NCI-H1436 (cell line): ENCODE results near the gene CACNA1C.

Experiments
- DNase-seq: peaks from one replicate; lab custom pipeline; 2025; lab: John Stamatoyannopoulos, UW

CACNA1C gene

GRCh38 chr12:2258025-2258424 lies 205.2 kb downstream of the CACNA1C start:
- DNase-seq = no peak

- DNase-seq = no peak
Measured at GRCh38 chr12:2259369-2259768, 206.6 kb downstream of the CACNA1C start.

DNA sequence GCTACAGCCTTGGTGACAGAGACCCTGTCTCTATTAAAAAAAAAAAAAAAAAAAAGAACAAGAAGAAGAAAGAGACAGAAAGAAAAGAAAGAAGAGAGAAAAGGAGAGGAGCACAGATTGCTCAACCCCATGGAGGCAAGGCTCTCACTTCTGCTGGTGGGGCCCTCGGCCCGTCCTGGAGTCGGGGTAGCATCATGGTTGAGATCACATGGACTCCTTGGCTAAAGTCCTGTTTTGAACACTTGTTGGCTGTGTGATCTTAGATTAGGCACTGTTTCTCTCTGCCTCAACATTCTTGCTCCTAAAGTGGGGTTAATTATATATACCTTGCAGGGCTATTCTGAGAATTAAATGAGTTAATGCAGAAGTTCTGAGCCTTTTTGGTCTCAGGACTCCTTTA lies 207.7 kb downstream of the CACNA1C start:
- DNase-seq = no peak

- no peak for DNase-seq
Measured at GRCh38 chr12:2261708-2262107, 208.9 kb downstream of the CACNA1C start.

DNA sequence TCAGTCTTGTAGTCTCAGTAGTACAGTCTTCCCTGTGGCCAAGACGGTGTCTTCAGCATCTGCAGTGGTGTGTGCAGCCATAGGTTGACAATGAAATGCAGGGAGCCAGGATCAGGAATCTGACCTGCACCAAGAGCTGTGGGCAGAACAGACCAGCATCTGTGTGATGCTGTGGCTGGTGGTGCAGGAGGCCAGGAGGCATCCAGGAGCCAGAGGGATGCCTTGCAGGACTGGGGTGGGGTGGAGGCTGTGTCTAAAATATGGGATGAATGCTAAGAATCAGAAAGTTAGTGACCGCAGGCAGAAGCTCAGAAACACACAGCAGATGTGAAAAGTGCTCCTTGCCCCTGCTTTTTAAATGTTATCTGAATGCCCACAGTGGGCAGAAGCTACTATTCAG lies 209.7 kb downstream of the CACNA1C start:
- DNase-seq = no peak

GRCh38 chr12:2263901-2264300 lies 211.1 kb downstream of the CACNA1C start:
- DNase-seq = no peak

- DNase-seq = no peak
Measured at GRCh38 chr12:2264651-2265232, 212.0 kb downstream of the CACNA1C start.

GRCh38 chr12:2265461-2266167 lies 212.8 kb downstream of the CACNA1C start:
- DNase-seq = no peak

DNA sequence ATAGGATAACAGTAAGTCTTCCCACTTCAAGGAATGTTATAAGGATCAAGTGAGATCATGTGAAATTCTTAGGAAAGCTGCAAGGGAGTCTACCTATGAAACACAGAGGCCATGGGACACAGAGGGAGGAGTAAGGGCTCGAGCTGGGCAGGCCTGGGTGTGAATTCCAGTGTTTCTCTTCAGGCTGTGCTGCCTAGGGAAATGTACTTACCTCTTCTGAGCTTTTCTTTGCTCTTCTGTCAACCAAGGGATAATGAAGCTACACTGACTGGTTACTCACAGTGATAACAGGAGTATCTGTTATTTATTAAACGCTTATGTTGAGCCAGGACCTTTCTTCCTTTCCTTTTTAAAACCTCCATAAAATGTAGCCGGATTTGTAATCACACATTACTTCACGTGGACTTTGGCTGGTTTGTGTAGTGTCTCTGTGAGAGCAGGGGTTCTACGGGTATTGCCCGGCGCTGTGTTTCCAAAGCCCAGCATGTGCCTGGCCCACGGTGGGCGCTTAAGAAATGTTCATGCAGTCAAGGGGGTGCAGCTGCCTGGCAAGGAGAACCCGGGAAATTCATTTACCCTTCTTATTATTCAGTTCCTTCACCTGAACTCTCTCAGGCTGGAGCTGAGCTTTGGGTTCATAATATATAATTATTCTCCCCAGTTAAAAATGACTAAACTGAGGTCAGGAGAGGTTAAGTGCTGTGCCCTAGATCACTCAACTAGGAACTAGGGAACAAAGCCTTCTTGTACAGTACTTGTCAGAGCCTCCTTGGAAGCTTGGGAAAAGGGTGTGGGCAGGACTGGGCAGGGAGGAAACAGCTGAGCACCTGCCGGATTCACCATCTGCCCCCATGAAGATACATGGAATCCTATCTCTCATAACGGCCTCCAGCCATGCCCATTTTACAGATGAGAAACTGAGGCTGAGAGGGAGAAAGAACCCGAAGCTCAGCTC lies 214.2 kb downstream of the CACNA1C start:
- no peak for DNase-seq

- DNase-seq = no peak
Measured at GRCh38 chr12:2267703-2268470, 215.1 kb downstream of the CACNA1C start.

GRCh38 chr12:2268471-2269286 lies 215.9 kb downstream of the CACNA1C start:
- no peak for DNase-seq

- DNase-seq = no peak
Measured at GRCh38 chr12:2270846-2271245, 218.1 kb downstream of the CACNA1C start.

GRCh38 chr12:2271961-2272360 lies 219.2 kb downstream of the CACNA1C start:
- DNase-seq = no peak

DNA sequence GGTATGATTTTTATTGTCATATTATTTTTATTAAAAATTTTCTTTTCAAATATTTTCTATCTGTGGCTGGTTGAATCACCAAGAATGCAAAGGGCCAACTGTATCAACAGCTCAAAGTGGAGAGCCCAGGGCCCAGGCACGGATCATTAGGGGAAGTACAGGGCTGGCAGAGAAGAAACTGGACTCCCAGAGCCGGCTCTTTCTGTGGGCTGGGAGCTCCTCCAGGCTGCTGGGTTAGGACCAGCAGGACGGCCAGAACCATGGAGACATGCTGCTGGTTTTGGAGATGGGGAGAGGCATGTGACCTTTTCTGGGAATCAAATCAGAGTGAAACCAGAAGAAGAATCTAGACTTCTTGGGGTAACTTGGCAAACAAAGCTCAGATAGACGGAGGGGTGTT lies 220.5 kb downstream of the CACNA1C start:
- no peak for DNase-seq

- no peak for DNase-seq
Measured at GRCh38 chr12:2273751-2274150, 221.0 kb downstream of the CACNA1C start.

DNA sequence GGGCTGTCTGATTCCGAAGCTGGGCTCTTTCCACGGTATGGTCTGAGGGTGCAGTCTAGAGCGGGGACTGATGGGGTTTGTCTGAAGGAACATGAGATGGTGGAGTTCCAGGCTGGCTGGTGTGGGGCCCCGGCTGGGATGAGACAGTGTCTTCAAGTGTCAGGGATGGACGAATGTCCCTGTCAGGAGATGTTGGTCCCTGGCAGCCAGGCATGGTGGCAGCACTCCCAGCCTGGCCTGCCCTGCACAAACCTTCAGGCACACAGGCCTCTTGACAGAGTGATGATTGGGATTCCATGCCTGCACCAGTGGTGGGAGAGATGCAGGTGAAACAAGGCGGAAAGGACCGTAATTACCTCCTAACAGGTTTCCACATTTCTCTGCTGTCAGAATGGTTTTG lies 221.9 kb downstream of the CACNA1C start:
- DNase-seq = no peak

DNA sequence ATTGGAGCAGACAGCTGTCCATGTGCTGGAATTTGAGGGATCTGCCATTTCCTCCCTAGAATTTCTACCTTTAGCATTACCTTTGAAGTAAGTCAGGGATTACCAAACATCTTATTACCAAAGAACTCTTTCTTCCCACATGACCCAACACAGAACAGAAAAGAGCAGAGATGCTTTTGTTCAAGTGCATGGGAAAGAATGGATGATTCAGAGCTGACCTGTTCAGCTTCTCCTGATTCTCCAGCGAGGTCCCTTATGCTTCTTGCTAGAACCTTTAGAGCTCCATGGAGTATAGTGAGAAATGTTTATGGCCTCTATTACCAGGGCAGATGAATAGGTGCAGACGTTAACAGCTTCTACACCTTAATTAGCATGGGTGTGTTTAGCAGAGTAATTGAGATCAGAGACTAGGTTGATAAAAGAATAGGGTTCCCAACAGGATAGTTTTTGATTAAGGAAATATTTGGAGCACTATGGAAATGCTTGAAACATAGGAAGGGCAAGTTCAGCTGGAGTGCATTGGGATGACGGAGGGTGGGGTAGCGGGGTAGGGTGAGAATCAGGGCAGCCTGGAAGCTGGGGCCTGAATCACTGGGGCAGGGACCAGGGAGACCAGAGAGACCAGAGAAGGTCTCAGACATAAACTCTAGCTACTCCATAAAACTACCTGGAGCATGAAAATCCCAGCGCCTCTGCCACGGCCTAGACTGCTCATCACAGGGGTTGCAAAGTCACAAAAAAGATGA lies 223.7 kb downstream of the CACNA1C start:
- no peak for DNase-seq

DNA sequence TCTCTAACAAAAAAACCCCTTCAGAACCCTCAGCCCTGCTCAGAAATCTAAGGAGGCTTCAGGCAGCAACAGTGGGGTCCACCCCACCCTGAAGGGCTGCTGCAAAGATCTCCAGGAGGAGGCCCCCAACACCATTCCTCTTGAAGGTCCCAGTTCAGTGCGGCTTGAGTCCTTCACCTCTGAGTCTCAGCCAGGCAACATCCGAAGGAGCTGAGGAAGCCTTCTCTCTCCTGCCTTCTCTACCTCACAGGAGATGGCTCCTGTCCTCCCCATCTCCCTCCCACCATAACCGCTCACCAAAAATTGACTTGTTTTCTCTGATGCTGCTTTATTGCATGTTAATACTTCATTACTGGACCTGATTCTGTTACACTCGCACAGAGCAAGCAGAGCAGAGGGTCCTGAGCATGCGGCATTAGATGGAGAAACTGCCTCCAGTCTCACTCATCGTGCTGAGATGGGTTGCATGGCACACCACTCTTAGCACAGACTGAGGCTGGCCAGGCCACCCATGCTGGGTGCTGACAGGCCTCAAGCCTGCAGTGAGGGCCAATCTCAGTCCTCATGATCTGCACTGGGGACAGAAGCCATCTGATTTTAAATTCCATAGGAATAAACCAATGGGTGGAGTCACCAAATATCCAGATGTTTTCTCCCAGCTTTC lies 224.8 kb downstream of the CACNA1C start:
- DNase-seq = no peak

- no peak for DNase-seq
Measured at GRCh38 chr12:2281446-2281845, 228.7 kb downstream of the CACNA1C start.

GRCh38 chr12:2282318-2282717 lies 229.5 kb downstream of the CACNA1C start:
- DNase-seq = no peak
